Keratinocyte (primary cell): ENCODE data around the gene CASQ1. TPM values are rescaled to one million over a fixed set of nuclear protein-coding genes. Genes with fewer than 3 reads are reported as not detected.

Experiments
- DNase-seq: peaks from one replicate; pipeline ENCODE4 v3.0.0-alpha.2; 2011; ENCODE audit warnings: low read depth, missing footprints, low spot score
- FAIRE-seq: peaks from 2 replicates; lab custom pipeline; 2011; peaks lifted over from hg19 to GRCh38; lab: Jason Lieb, UNC
- H2AFZ ChIP-seq: 2 replicates; pipeline ENCODE4 v1.6.0; 2012; ENCODE audit warnings: low read length, control low read depth, inconsistent platforms; ENCODE audit not compliant: control insufficient read depth
- H3K27ac ChIP-seq: 2 replicates; pipeline ENCODE4 v1.5.1; 2011; ENCODE audit warnings: low read length; ENCODE audit not compliant: control insufficient read depth, insufficient read depth
- H3K27me3 ChIP-seq: 3 replicates; pipeline ENCODE4 v1.6.0; 2011; ENCODE audit warnings: low read length; ENCODE audit not compliant: control insufficient read depth, insufficient read depth; ENCODE audit errors: extremely low read depth
- H3K36me3 ChIP-seq, 2 experiments: 2 replicates in 1 of 2; 3 replicates in 1 of 2; pipeline ENCODE4 v1.5.1; 2011; ENCODE audit warnings: low read length in 2 of 2, mild to moderate bottlenecking in 1 of 2; ENCODE audit not compliant: control insufficient read depth in 2 of 2, insufficient read depth in 2 of 2; ENCODE audit errors: extremely low read depth in 1 of 2
- H3K4me1 ChIP-seq: 3 replicates; pipeline ENCODE4 v1.5.1; 2011; ENCODE audit warnings: low read length; ENCODE audit not compliant: control insufficient read depth, insufficient read depth; ENCODE audit errors: extremely low read depth
- H3K4me2 ChIP-seq: 3 replicates; pipeline ENCODE4 v1.6.0; 2011; ENCODE audit warnings: low read depth, low read length; ENCODE audit not compliant: control insufficient read depth, insufficient read depth; ENCODE audit errors: extremely low read depth
- H3K4me3 ChIP-seq, 3 experiments: fragments of 200-600 bp in 1 of 3; sonication (generic) in 1 of 3; 2 replicates in 2 of 3; 3 replicates in 1 of 3; pipeline ENCODE4 v1.5.1; 2011 to 2016; ENCODE audit warnings: low read length in 3 of 3, mild to moderate bottlenecking in 3 of 3, control low read depth in 2 of 3, inconsistent platforms in 1 of 3, low read depth in 1 of 3, mixed read lengths in 1 of 3, mixed run types in 1 of 3, moderate library complexity in 1 of 3; ENCODE audit not compliant: control insufficient read depth in 2 of 3, insufficient read depth in 2 of 3; ENCODE audit errors: extremely low read depth in 1 of 3
- H3K79me2 ChIP-seq: 2 replicates; pipeline ENCODE4 v1.6.0; 2012; ENCODE audit warnings: low read length; ENCODE audit not compliant: control insufficient read depth, insufficient read depth
- H3K9ac ChIP-seq: 3 replicates; pipeline ENCODE4 v1.6.0; 2011; ENCODE audit warnings: low read length; ENCODE audit not compliant: control insufficient read depth, insufficient read depth; ENCODE audit errors: extremely low read depth
- H3K9me1 ChIP-seq: 3 replicates; pipeline ENCODE4 v1.6.0; 2011; ENCODE audit warnings: low read length; ENCODE audit not compliant: control insufficient read depth, insufficient read depth; ENCODE audit errors: extremely low read depth
- H3K9me3 ChIP-seq: 2 replicates; pipeline ENCODE4 v1.5.1; 2012; ENCODE audit warnings: low read depth, low read length; ENCODE audit not compliant: control insufficient read depth
- H4K20me1 ChIP-seq: 3 replicates; pipeline ENCODE4 v1.6.0; 2011; ENCODE audit warnings: low read length; ENCODE audit not compliant: control insufficient read depth, insufficient read depth; ENCODE audit errors: extremely low read depth
- CTCF ChIP-seq, 3 experiments: IDR thresholded peaks in 1 of 3; conservative IDR thresholded peaks in 1 of 3; optimal IDR thresholded peaks in 1 of 3; 2 replicates in 2 of 3; 3 replicates in 1 of 3; pipeline versions ENCODE3 to v1.5.1; 2011; ENCODE audit warnings: low read length in 3 of 3, mild to moderate bottlenecking in 3 of 3, moderate library complexity in 2 of 3, control low read depth in 1 of 3, inconsistent platforms in 1 of 3; ENCODE audit not compliant: insufficient read depth in 2 of 3; ENCODE audit errors: extremely low read depth in 1 of 3
- EZH2 ChIP-seq: IDR thresholded peaks from one replicate; pipeline ENCODE4 v1.6.1; 2012; ENCODE audit warnings: inconsistent platforms, mild to moderate bottlenecking, low read length, moderate library complexity
- dilution Hi-C: fragments of 300-500 bp; cut with MboI; formaldehyde crosslinking; loops from one replicate; pipeline ENCODE4 v1.7.0; 2020; ENCODE audit warnings: low sequenced_read_pairs; ENCODE audit not compliant: extremely low pct_ligation_motif_present
- polyA plus RNA-seq, 5 experiments: library from polyadenylated mRNA; depleted of rRNA in 3 of 5; stranded (reverse) in 3 of 5; stranded (forward) in 1 of 5; unstranded in 1 of 5; fragments of >200 nt; gene quantifications; 1 replicate in 1 of 5; 2 replicates in 3 of 5; 3 replicates in 1 of 5; pipeline versions ENCODE4 v1.2.1 to v1.2.3, GENCODE V29; 2011 to 2012; ENCODE audit warnings: missing spikeins in 2 of 5, low read depth in 1 of 5, low replicate concordance in 1 of 5

The CASQ1 gene
- polyA plus RNA-seq, 1 donor (not counting 4 experiments of a cell fraction or from before 2014, with no cell fraction given) = not detected

- no peak overlapping the region for H3K4me3 ChIP-seq
- FAIRE-seq = peak; percentile 48
- peaks cover 8% of the 10 kb centered on the region for H3K4me1 ChIP-seq
- dilution Hi-C loops = no loop called here
- no peaks in the 10 kb centered on the region for H3K36me3 ChIP-seq
- no peaks in the 10 kb centered on the region for H3K79me2 ChIP-seq
- no peaks in the 10 kb centered on the region for H4K20me1 ChIP-seq
- H3K9me3 ChIP-seq = no peaks in the 10 kb centered on the region
- no peak for DNase-seq
- H3K9ac ChIP-seq = no peak overlapping the region
- no peak overlapping the region for H3K4me2 ChIP-seq
- no peaks in the 10 kb centered on the region for H3K9me1 ChIP-seq
- H3K27ac ChIP-seq = no peak overlapping the region
- peaks cover 2% of the 10 kb centered on the region for H3K27me3 ChIP-seq
- no peak overlapping the region for H2AFZ ChIP-seq
- TF ChIP-seq CTCF (optimal IDR thresholded peaks at IDR 0.05 in 1 of 3, IDR thresholded peaks at IDR 0.05 in 1 of 3, conservative IDR thresholded peaks at IDR 0.05 in 1 of 3; ENCODE audit: extremely low read depth in 1 of 3, insufficient read depth in 2 of 3, low read length in 3 of 3) (no peak), EZH2 (no peak)
Observed at GRCh38 chr1:160171354-160171753, 19.0 kb upstream of the CASQ1 start.

GRCh38 chr1:160171980-160172379 is 18.4 kb upstream of the CASQ1 start:
- no peak overlapping the region for H3K27ac ChIP-seq
- H3K36me3 ChIP-seq = no peaks in the 10 kb centered on the region
- no peak overlapping the region for H3K4me3 ChIP-seq
- FAIRE-seq (no peak), DNase-seq (no peak)
- H3K4me1 ChIP-seq = peaks cover 8% of the 10 kb centered on the region
- H3K9me1 ChIP-seq = no peaks in the 10 kb centered on the region
- no peak overlapping the region for H2AFZ ChIP-seq
- dilution Hi-C loops = no loop called here
- H3K9ac ChIP-seq = no peak overlapping the region
- no peak overlapping the region for H3K4me2 ChIP-seq
- H3K79me2 ChIP-seq = no peaks in the 10 kb centered on the region
- no peak for TF ChIP-seq EZH2
- TF ChIP-seq CTCF (optimal IDR thresholded peaks at IDR 0.05 in 1 of 3, IDR thresholded peaks at IDR 0.05 in 1 of 3, conservative IDR thresholded peaks at IDR 0.05 in 1 of 3; ENCODE audit: extremely low read depth in 1 of 3, insufficient read depth in 2 of 3, low read length in 3 of 3) = no peak
- no peaks in the 10 kb centered on the region for H3K9me3 ChIP-seq
- no peaks in the 10 kb centered on the region for H4K20me1 ChIP-seq
- H3K27me3 ChIP-seq = peaks cover 2% of the 10 kb centered on the region
